Measurements from ENCODE around the gene CHST11. TPM values are rescaled to one million over a fixed set of nuclear protein-coding genes. Genes with fewer than 3 reads are reported as not detected.

The CHST11 gene
- total RNA-seq, 2 donors from 2014 or later, result 2.9 to 4.9 TPM

- H3K27me3 ChIP-seq, result no peaks in the 10 kb centered on the region
- intact Hi-C loops (cut with DNase I), result no loop called here
- no peak overlapping the region for H3K27ac ChIP-seq
- H3K36me3 ChIP-seq, result no peaks in the 10 kb centered on the region
- no peaks in the 10 kb centered on the region for H3K4me1 ChIP-seq
- no peak overlapping the region for H3K9ac ChIP-seq (ENCODE audit: low read depth in 2 of 2, low read length in 2 of 2)
- H3K4me3 ChIP-seq, result no peak overlapping the region
- TF ChIP-seq, protein P1, sequence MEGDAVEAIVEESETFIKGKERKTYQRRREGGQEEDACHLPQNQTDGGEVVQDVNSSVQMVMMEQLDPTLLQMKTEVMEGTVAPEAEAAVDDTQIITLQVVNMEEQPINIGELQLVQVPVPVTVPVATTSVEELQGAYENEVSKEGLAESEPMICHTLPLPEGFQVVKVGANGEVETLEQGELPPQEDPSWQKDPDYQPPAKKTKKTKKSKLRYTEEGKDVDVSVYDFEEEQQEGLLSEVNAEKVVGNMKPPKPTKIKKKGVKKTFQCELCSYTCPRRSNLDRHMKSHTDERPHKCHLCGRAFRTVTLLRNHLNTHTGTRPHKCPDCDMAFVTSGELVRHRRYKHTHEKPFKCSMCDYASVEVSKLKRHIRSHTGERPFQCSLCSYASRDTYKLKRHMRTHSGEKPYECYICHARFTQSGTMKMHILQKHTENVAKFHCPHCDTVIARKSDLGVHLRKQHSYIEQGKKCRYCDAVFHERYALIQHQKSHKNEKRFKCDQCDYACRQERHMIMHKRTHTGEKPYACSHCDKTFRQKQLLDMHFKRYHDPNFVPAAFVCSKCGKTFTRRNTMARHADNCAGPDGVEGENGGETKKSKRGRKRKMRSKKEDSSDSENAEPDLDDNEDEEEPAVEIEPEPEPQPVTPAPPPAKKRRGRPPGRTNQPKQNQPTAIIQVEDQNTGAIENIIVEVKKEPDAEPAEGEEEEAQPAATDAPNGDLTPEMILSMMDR (IDR thresholded peaks at IDR 0.05), result no peak
- H3K9me3 ChIP-seq, result no peaks in the 10 kb centered on the region
- no peak for DNase-seq
These were observed 247.6 kb downstream of the CHST11 start for GRCh38 chr12:104704224-104704779.

GRCh38 chr12:104707194-104707593 lies 250.4 kb downstream of the CHST11 start:
- TF ChIP-seq, protein P1 (IDR thresholded peaks at IDR 0.05), result no peak
- Histone ChIP-seq H3K36me3 (no peaks in the 10 kb centered on the region), H3K27ac (no peak overlapping the region), H3K4me1 (no peaks in the 10 kb centered on the region), H3K27me3 (no peaks in the 10 kb centered on the region), H3K9me3 (no peaks in the 10 kb centered on the region), H3K9ac (ENCODE audit: low read depth in 2 of 2, low read length in 2 of 2) (no peak overlapping the region), H3K4me3 (no peak overlapping the region)
- intact Hi-C loops (cut with DNase I), result no loop called here
- DNase-seq, result no peak

- DNase-seq, result no peak
These were observed 251.2 kb downstream of the CHST11 start for GRCh38 chr12:104707794-104708558.

GRCh38 chr12:104708891-104709290 lies 252.1 kb downstream of the CHST11 start:
- Histone ChIP-seq H3K27me3 (no peaks in the 10 kb centered on the region), H3K9me3 (no peaks in the 10 kb centered on the region), H3K4me1 (no peaks in the 10 kb centered on the region), H3K36me3 (no peaks in the 10 kb centered on the region), H3K27ac (no peak overlapping the region), H3K4me3 (no peak overlapping the region), H3K9ac (ENCODE audit: low read depth in 2 of 2, low read length in 2 of 2) (no peak overlapping the region)
- TF ChIP-seq, protein P1 (IDR thresholded peaks at IDR 0.05), result no peak
- DNase-seq, result no peak
- intact Hi-C loops (cut with DNase I), result no loop called here

More at GRCh38 chr12:104707794-104708558, 251.2 kb downstream of the CHST11 start:
- Histone ChIP-seq H3K27ac (no peak overlapping the region), H3K4me3 (no peak overlapping the region), H3K9me3 (no peaks in the 10 kb centered on the region), H3K9ac (ENCODE audit: low read depth in 2 of 2, low read length in 2 of 2) (no peak overlapping the region), H3K27me3 (no peaks in the 10 kb centered on the region), H3K36me3 (no peaks in the 10 kb centered on the region), H3K4me1 (no peaks in the 10 kb centered on the region)
- TF ChIP-seq, protein P1 (IDR thresholded peaks at IDR 0.05), result no peak
- intact Hi-C loops (cut with DNase I), result no loop called here

DNA sequence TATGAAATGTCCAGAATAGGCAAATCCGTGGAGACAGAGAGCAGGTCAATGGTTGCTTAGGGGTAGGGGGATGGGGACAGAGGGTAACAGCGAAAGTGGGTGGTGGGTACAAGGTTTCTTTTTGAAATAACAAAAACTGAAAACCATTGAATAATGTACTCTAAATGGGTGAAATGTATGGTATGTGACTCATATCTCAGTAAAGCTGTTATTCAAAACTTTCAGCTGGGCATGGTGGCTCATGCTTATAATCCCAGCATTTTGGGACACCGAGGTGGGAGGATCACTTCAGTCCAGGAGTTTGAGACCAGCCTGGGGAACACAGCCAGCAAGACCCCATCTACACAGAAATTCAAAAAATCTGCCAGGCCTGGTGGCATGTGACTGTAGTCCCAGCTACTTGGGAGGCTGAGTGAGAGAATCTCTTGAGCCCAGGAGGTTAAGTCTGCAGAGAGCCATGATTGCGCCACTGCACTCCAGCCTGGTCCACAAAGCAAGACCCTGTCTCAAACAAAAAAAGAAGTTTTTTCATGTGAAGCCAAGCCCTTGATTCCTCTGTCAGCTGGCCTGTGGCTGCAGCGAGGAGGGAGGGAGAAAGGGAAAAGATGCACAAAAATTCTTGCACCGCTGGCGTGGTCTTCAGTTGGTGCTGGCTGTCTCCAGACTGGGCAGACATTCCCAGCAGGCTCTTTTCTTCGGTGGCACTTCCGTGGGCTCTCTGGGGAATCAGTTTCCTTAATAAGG lies 253.1 kb downstream of the CHST11 start:
- no peak overlapping the region for H3K9ac ChIP-seq (ENCODE audit: low read depth in 2 of 2, low read length in 2 of 2)
- H3K36me3 ChIP-seq, result no peaks in the 10 kb centered on the region
- H3K27ac ChIP-seq, result no peak overlapping the region
- H3K27me3 ChIP-seq, result no peaks in the 10 kb centered on the region
- no peak overlapping the region for H3K4me3 ChIP-seq
- H3K4me1 ChIP-seq, result no peaks in the 10 kb centered on the region
- intact Hi-C loops (cut with DNase I), result no loop called here
- DNase-seq, result no peak
- no peaks in the 10 kb centered on the region for H3K9me3 ChIP-seq
- TF ChIP-seq, protein P1 (IDR thresholded peaks at IDR 0.05), result no peak
